Erythroblast (primary cell): Measurements from ENCODE around the gene HAUS5.

Source experiments
- GATA1 ChIP-seq: IDR thresholded peaks from 2 replicates; pipeline ENCODE4 v1.6.1; 2011; ENCODE audit warnings: low read depth, mild to moderate bottlenecking, control low read depth, low read length, moderate library complexity
- POLR2A ChIP-seq: IDR thresholded peaks from 2 replicates; pipeline ENCODE4 v1.6.1; 2011; ENCODE audit warnings: mild to moderate bottlenecking, low read length

GRCh38 chr19:35661995-35662340 lies 49.4 kb downstream of the HAUS5 start:
- TF ChIP-seq POLR2A: no peak
- no peak for TF ChIP-seq GATA1
